Middle frontal gyrus (tissue), 1 donor: ENCODE data around the gene RNFT2.
"Not testable (repeated sequence)": the region's sequence is repeated elsewhere in the genome, so short reads cannot be mapped to it uniquely, and the experiment has no call there.

Experiments
- DNase-seq: peaks from one replicate; pipeline ENCODE4 v3.0.0-alpha.2; 2015; ENCODE audit warnings: low spot score; ENCODE audit errors: extremely low spot score

Gene RNFT2

GRCh38 chr12:116794725-116795124 is 56.6 kb downstream of the RNFT2 start:
- DNase-seq = no peak

GRCh38 chr12:116797885-116798284 is 59.8 kb downstream of the RNFT2 start:
- DNase-seq = no peak

GRCh38 chr12:116798719-116799118 is 60.6 kb downstream of the RNFT2 start:
- DNase-seq = no peak

GRCh38 chr12:116799955-116800354 is 61.8 kb downstream of the RNFT2 start:
- no peak for DNase-seq

GRCh38 chr12:116800918-116801317 is 62.8 kb downstream of the RNFT2 start:
- DNase-seq = no peak

GRCh38 chr12:116802018-116802417 is 63.9 kb downstream of the RNFT2 start:
- no peak for DNase-seq

GRCh38 chr12:116803013-116803736 is 65.1 kb downstream of the RNFT2 start:
- no peak for DNase-seq

GRCh38 chr12:116804051-116804450 is 65.9 kb downstream of the RNFT2 start:
- no peak for DNase-seq

- no peak for DNase-seq
Observed at GRCh38 chr12:116806845-116807440, 68.8 kb downstream of the RNFT2 start.

GRCh38 chr12:116807546-116807945 is 69.4 kb downstream of the RNFT2 start:
- DNase-seq = no peak

GRCh38 chr12:116808113-116809105 is 70.3 kb downstream of the RNFT2 start:
- no peak for DNase-seq

- no peak for DNase-seq
Observed at GRCh38 chr12:116812238-116812637, 74.1 kb downstream of the RNFT2 start.

GRCh38 chr12:116813271-116814041 is 75.3 kb downstream of the RNFT2 start:
- no peak for DNase-seq

GRCh38 chr12:116814766-116815165 is 76.7 kb downstream of the RNFT2 start:
- not testable (repeated sequence) for DNase-seq

GRCh38 chr12:116818341-116818856 is 80.3 kb downstream of the RNFT2 start:
- no peak for DNase-seq

- peak; percentile 86 for DNase-seq
Observed at GRCh38 chr12:116818948-116819832, 81.1 kb downstream of the RNFT2 start.

GRCh38 chr12:116820064-116820656 is 82.0 kb downstream of the RNFT2 start:
- no peak for DNase-seq

GRCh38 chr12:116821291-116821690 is 83.2 kb downstream of the RNFT2 start:
- no peak for DNase-seq

GRCh38 chr12:116827432-116827831 is 89.3 kb downstream of the RNFT2 start:
- DNase-seq = no peak
